NOMO-1 (cell line): Measurements from ENCODE around the gene FRMD4B.

Experiments
- DNase-seq, 2 experiments: peaks; one replicate each; lab custom pipeline; 2025; ENCODE audit not compliant: unreplicated experiment in 2 of 2; lab: John Stamatoyannopoulos, UW

Gene FRMD4B

GRCh38 chr3:69368129-69368741 lies 17.7 kb downstream of the FRMD4B start:
- peak in 1 of 2 experiments; percentile 12 for DNase-seq

- no peak for DNase-seq
Measured at GRCh38 chr3:69367586-69367985, 18.3 kb downstream of the FRMD4B start.

GRCh38 chr3:69364354-69364753 lies 21.5 kb downstream of the FRMD4B start:
- no peak for DNase-seq

- no peak for DNase-seq
Measured at GRCh38 chr3:69360690-69361089, 25.2 kb downstream of the FRMD4B start.

GRCh38 chr3:69359916-69360315 lies 26.0 kb downstream of the FRMD4B start:
- DNase-seq, result no peak

- no peak for DNase-seq
Measured at GRCh38 chr3:69359339-69359893, 26.5 kb downstream of the FRMD4B start.

GRCh38 chr3:69357196-69357595 lies 28.7 kb downstream of the FRMD4B start:
- no peak for DNase-seq

GRCh38 chr3:69354948-69355347 lies 30.9 kb downstream of the FRMD4B start:
- no peak for DNase-seq

GRCh38 chr3:69353503-69353902 lies 32.4 kb downstream of the FRMD4B start:
- peak; percentile 47 to 49 for DNase-seq

- no peak for DNase-seq
Measured at GRCh38 chr3:69353088-69353478, 32.8 kb downstream of the FRMD4B start.

- no peak for DNase-seq
Measured at GRCh38 chr3:69352305-69353087, 33.4 kb downstream of the FRMD4B start.

GRCh38 chr3:69343875-69344274 lies 42.0 kb downstream of the FRMD4B start:
- DNase-seq, result no peak

- no peak for DNase-seq
Measured at GRCh38 chr3:69342074-69342473, 43.8 kb downstream of the FRMD4B start.

GRCh38 chr3:69339760-69340159 lies 46.1 kb downstream of the FRMD4B start:
- DNase-seq, result peak; percentile 9 to 19

GRCh38 chr3:69338911-69339310 lies 47.0 kb downstream of the FRMD4B start:
- DNase-seq, result no peak

- DNase-seq, result no peak
Measured at GRCh38 chr3:69332934-69333333, 53.0 kb downstream of the FRMD4B start.

- DNase-seq, result no peak
Measured at GRCh38 chr3:69330891-69331400, 54.9 kb downstream of the FRMD4B start.

GRCh38 chr3:69329892-69330291 lies 56.0 kb downstream of the FRMD4B start:
- no peak for DNase-seq

- DNase-seq, result no peak
Measured at GRCh38 chr3:69328963-69329302, 57.0 kb downstream of the FRMD4B start.

GRCh38 chr3:69328103-69328962 lies 57.6 kb downstream of the FRMD4B start:
- no peak for DNase-seq

GRCh38 chr3:69326855-69327300 lies 59.0 kb downstream of the FRMD4B start:
- no peak for DNase-seq
